ENCODE data around the gene CDH24. TPM values are rescaled to one million over a fixed set of nuclear protein-coding genes. Genes with fewer than 3 reads are reported as not detected.

Gene CDH24
- total and polyA plus RNA-seq, 10 donors: 1.3 to 9.4 (median 5.4) TPM

GRCh38 chr14:23034498-23035302, 22.6 kb downstream of the CDH24 start, which contains the start of gene PSMB5:
Gene PSMB5, minus strand, starts transcription at chr14:23034900. Its CDS starts 19 bp downstream, at chr14:23034881.
- TF ChIP-seq CTCF (IDR thresholded peaks at IDR 0.05 in 8 of 11, conservative IDR thresholded peaks at IDR 0.05 in 3 of 11): peak in 6 of 11 experiments; percentile 15 to 54 (median 45)
- peak; percentile 72 to 77 (median 72) for TF ChIP-seq POLR2AphosphoS5 (IDR thresholded peaks at IDR 0.05)
- TF ChIP-seq POLR2A (IDR thresholded peaks at IDR 0.05): no peak
- H3K4me3 ChIP-seq: peak within 1 kb of the TSS; percentile 50 to 86 (median 74)
- intact Hi-C loops (cut with DNase I; ENCODE audit: low total_unique reads): no loop called here
- peaks cover 0 to 38% (median 31%) of the 10 kb centered on the region in 6 donors for H3K36me3 ChIP-seq
- WGBS, 5 donors: 0% methylated on average over 24 to 36 of the region's 36 CpGs
- peak; percentile 94 for DNase-seq
- H3K27ac ChIP-seq: peak within 1 kb of the TSS; percentile 61 to 98 (median 95)
- no peaks in the 10 kb centered on the region for H3K27me3 ChIP-seq (replicated peaks in 1 of 7)
- H3K4me1 ChIP-seq: peaks cover 13 to 46% (median 28%) of the 10 kb centered on the region in 6 donors
- H3K9me3 ChIP-seq: no peaks in the 10 kb centered on the region

DNA sequence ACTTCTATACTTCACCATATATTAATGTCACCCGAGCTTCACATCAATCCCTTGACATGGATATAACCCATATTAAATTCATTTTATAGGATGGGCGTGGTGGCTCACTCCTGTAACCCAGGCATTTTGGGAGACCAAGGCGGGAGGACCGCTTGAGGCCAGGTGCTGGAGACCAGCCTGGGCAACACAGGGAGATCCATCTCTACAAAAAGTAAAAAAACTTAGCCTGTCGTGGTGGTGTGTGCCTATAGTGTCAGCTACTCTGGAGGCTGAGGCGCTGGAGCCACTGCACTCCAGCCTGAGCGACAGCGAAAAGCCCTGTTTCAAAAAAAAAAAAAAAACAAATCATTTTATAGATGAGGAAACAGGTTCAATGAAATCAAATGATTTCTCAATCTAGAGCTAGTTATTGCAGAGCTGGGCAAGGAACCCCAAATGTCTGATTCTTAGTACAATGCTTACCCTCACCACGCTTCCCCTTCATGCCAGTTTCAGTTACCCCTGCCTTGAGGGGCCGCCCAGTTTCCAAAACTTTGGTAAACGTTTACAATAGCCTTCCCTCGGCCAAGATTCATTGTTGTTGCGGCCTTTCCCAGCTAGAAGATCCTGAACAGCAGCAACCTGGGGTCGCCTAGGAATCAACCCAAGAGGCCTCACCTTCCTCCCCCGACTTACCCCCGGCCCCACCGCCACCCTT, 23.4 kb downstream of the CDH24 start:
- Histone ChIP-seq H3K36me3 (peaks cover 0 to 46% (median 34%) of the 10 kb centered on the region in 6 donors), H3K27ac (peak overlapping the region; percentile 61 to 98 (median 95)), H3K4me3 (peak overlapping the region; percentile 50 to 86 (median 74)), H3K9me3 (no peaks in the 10 kb centered on the region), H3K4me1 (peaks cover 13 to 53% (median 33%) of the 10 kb centered on the region in 6 donors), H3K27me3 (replicated peaks in 1 of 7) (no peaks in the 10 kb centered on the region)
- intact Hi-C loops (cut with DNase I; ENCODE audit: low total_unique reads): no loop called here
- WGBS, 5 donors: 38 to 45% (median 43%) methylated on average over 17 of the region's 17 CpGs
- TF ChIP-seq CTCF (IDR thresholded peaks at IDR 0.05 in 8 of 11, conservative IDR thresholded peaks at IDR 0.05 in 3 of 11): no peak
- TF ChIP-seq POLR2A (IDR thresholded peaks at IDR 0.05): no peak
- TF ChIP-seq POLR2AphosphoS5 (IDR thresholded peaks at IDR 0.05): no peak
- DNase-seq: no peak

DNA sequence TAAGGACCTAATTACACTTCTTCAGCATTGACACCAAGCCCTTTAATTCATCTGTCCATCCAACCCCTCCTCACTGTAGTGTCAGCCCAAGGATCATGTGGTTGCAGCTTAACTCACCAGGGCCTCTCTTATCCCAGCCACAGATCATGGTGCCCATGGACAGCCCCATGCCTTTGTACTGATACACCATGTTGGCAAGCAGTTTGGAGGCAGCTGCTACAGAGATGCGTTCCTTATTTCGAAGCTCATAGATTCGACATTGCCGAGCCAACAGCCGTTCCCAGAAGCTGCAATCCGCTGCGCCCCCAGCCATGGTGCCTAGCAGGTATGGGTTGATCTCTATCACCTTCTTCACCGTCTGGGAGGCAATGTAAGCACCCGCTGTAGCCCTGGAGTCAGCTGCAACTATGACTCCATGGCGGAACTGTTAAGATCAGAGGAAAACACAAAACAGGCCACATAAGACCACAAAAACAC, 24.0 kb downstream of the CDH24 start:
- intact Hi-C loops (cut with DNase I; ENCODE audit: low total_unique reads): no loop called here
- Histone ChIP-seq H3K4me1 (peaks cover 13 to 60% (median 40%) of the 10 kb centered on the region in 6 donors), H3K9me3 (no peaks in the 10 kb centered on the region), H3K27ac (no peak overlapping the region), H3K36me3 (peaks cover 0 to 52% (median 37%) of the 10 kb centered on the region in 6 donors), H3K27me3 (replicated peaks in 1 of 7) (no peaks in the 10 kb centered on the region), H3K4me3 (peak overlapping the region in 6 of 8 donors; percentile 65 to 86 (median 74))
- TF ChIP-seq POLR2A (IDR thresholded peaks at IDR 0.05) (no peak), POLR2AphosphoS5 (IDR thresholded peaks at IDR 0.05) (no peak), CTCF (IDR thresholded peaks at IDR 0.05 in 8 of 11, conservative IDR thresholded peaks at IDR 0.05 in 3 of 11) (no peak)
- WGBS, 5 donors: 86 to 96% (median 92%) methylated on average over 10 of the region's 10 CpGs
- no peak for DNase-seq

Data from spleen (tissue), 11 donors.